Stimulated activated CD8-positive, alpha-beta memory T cell treated with anti-CD3 and anti-CD28 coated beads, Interleukin-2, amount 100 ng/mL, for 48 hours (primary cell): ENCODE results near the gene CBFA2T3.

Experiments
- DNase-seq, 2 donors: peaks; one replicate each; pipeline ENCODE4 v3.0.0-alpha.2; 2020; ENCODE audit warnings: low read depth in 2 of 2

The CBFA2T3 gene

DNA sequence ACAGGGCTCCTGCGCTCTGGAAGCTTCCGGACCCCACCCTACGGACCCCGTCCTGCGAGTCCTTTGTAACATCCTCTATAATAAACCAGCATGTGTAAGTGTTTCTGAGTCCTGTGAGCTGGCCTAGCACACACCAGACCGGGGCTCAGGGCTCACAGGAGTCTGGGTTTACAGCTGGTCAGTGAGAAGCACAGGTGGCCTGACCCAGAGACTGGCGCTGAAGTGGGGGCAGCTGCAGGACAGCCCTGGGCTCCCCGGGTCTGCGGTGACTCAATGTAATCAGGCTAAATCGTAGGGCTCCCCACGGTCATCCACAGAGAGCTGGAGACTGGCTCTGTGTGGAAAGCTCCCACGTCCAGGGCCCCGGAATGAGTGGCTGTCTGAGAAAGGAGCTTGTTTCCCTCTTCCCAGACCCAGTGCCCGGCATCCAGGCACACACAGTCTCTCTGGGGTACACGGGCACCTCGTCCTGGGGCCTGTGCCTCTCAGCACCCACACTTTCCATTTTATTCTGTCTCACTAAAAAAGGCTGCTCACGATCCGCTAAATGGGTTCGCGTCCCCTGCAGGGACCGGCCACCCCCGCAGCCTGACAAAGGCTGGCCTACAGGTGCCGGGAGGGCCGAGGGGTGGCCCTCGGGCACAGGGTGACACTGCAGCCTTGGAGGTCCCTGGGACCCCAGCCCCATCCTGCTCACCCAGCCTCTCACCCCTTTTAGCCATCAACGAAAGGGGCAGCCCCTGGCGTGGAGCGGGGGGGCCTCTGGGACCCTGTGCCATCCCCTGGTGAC lies 18.9 kb upstream of the CBFA2T3 start:
- no peak for DNase-seq

DNA sequence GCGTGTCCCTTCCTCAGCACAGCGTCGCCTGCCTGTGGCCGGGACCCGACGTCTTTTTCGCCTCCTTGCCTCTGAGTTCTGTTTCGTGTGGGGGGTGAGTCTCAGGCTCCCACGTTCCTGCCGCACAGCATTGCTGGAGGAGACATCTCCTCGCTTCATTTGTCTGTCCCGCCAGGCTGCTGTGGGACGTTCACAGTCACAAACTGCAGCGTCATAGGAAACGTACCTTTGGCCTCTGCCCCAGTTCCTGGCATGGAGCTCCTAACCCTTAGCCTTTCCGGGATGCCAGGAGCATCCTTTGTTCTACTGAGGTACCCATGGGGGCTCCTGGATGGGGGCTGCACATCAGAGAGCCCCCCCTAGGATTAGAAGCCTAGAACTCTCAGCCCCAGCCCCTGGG lies 18.2 kb upstream of the CBFA2T3 start:
- no peak for DNase-seq

DNA sequence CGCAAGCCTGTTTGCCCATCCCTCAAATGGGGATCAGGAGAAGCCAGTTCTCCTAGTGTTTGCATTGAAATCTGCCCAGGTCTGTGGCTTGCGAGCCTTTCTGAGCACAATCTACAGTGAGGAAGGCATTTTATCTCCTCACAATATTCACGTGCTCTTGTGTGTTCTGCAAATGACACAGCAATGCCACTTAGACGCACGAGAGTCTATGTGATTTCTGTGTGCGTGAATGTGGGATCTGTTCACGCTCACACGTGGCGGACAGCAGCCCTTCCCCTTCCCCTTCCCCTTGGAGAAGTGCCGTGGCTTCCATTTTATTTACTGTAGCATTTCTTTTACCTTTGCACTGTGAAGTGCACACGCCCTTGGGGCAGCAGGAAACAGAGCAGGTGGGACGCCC lies 17.7 kb upstream of the CBFA2T3 start:
- no peak for DNase-seq

DNA sequence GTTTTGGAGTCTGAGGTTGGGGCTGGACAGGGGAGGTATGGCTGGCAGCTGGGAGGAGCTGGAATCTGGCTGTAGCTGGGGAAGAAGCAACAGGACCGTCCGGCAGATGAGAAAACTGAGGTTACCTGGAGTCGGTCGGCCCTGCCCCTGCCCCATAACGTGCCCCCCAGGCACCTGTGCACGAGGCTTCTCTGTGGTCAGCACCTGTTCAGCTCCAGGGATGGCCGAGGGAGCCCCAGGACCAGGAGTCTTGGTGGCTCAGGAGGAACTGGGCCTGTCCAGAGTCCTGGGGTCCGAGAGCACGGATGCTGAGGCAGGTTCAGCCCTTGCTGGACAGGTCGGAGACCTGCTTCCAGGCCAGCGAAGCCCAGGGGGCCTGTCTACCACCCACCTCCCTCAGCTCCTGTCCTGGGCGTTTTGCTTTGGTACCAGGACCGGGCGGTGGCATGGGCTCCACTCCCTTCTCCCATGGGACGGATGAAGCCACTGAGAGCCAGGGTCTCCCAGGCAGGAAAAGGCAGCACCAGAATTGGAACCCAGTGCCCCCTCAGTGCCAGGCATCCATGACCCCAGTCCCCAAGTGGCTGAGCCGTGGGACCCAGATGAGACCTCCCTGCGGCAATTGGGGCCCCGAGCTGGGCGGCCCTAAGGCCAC lies 17.1 kb upstream of the CBFA2T3 start:
- DNase-seq, result no peak

DNA sequence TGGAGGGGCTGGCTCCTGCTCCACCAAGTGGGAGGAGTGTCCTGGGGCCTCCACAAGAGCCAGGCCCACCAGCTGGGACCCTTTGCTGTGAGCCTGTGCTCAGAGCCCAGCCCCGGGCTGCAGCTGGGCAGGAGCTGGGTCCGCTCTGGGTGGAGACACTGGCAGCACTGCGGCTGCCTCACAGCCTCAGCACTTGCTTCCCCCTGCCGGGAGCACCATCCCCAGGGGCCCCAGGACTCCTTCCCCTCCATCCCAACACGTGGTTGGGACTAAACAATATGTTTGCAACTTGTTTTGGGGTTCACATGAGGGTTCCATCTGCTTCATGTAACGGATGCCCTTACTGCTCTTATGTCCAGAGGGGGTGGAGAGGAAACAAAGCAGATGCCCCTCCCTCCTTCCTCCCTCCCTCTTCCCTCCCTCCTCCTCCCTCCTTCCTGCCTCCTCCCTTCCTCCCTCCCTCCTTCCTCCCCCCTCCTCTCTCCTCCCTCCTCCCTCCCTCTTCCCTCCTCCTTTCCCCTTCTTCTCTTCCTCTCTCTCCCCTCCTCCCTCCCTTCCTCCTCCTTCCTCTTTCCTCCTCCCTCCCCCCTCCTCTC lies 16.3 kb upstream of the CBFA2T3 start:
- no peak for DNase-seq

DNA sequence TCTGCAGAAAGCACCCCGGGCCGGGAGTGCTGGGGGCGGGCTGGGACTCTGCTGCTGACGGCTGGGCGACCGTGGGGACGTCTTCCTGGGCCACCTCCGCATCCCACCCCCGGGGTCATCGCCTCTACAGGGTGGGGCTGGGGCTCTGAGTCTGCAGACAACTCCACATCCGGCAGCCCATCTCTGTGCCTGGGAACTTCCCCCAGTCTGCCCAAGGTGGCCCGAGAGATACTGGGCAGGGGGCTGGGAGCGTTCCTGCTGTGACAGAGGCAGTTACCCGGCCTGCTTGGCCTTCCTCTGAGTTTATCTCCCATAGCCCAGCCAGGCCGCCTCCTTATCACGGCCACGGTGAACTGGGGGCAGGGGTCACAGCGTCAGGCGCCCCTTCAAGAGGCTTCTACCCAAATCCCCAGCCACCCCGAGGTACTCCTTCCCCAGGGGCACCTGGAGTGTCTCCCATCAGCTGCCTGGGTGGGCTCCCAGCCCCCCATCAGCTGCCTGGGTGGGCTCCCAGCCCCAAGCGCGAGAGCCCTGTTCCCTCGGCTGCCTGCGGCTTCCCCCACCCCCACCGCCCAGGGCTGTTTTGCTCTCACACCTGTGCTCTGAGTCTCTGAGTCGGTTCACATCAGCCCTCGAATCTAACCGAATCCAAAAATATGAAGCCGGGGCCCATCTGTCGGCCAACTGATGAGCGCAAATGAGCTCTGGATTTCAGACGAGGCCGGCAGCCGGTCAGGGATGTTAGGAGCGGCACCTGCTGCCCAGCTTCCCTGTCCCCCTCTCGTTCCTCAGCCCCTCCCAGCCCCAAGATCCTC lies 15.6 kb upstream of the CBFA2T3 start:
- DNase-seq, result no peak

DNA sequence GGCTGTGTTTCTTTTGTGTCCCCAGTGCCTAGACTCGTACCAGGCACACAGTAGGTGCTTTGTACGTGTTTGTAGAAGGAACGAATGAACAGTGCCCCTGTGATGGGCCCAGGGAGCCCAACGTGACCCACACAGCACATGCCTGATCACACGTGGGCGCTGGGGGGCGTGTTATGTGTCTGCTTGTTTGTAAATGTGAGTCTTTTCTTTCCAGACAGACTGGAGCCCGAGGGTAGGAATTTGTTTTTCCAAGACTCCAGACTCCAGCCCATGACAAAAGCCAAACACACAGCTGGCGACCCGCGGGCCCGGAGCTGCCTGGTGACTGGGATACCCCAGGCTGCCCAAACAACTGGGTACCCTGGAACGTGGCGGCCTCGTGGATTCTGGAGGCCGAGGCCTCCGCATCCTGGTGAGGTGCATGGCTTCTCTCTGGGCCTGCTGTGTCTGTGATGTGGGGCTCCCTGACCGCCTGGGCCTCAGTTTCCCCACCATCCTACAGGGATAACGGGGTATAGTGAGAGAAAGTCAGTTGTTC lies 14.9 kb upstream of the CBFA2T3 start:
- no peak for DNase-seq

DNA sequence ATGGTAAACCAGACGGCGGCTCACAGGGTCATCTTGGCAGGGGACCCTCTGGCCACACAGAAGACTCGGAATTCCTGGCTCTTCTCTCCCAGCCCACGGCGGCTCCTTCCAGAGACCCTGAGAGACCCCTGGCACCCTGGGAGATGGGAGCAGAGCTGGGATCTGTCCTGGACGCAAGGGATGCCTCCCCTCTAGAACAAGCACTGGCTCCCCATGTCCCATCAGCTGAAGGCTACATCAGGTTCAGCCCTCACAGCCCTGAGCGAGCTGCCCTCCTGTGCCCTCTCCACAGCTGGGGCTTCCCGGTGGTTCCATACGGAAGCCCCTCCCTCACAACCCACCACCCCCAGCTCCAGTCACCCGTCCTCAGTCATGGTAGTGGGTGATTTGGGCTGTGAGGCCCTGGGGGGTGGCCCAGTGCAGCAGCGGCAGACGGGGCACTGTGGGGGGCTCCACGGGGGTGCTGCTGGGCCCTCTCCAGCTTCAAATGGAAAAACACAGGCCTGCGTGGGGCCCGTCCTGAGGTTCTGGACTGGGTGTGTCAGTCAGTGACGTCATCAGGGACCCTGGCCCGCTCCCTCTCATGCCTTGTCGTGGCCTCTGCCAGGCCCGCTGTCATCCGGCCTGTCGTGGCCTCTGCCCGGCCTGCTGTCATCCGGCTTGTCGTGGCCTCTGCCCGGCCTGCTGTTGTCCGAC lies 13.0 kb upstream of the CBFA2T3 start:
- DNase-seq, result no peak

DNA sequence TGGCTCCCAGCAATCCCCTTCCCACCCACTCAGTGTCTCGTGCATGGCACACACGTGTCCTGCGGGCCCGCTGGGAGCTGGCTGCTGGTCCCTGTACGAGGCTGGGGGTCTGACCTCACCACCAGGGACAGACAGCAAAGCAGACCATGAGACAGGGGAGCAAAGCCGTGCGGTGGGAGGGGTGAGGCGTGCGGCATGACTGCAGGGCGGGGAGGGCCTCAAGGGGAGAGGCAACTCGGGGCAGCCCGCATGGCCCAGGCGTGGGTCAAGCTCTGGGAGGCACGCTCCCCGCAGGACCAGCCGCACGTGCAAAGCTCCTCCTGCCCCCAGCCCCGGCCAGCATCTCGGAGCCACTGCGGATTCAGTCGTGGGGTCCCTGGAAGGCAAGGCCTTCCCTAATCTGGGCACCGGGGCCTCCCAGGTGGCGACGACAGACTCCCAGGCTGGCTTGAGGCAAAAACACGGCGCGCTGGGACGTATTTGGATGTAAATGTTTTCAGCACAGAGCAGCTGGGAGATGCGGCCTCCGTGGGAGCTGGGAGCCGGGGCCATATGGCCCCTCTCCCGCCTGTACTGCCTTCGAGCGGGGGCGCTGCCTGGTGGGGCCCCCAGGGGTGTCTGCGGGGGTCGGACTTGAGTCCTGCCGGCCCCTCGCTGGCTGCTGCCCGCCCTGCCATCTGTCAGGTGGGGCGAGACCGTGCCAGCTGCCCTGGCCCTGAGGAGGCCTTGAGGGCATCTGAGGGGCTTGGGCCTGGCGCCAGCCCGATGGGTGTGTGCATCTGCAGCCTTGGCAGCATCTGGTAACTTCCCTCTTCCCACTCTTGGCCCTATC lies 12.2 kb upstream of the CBFA2T3 start:
- DNase-seq, result no peak

DNA sequence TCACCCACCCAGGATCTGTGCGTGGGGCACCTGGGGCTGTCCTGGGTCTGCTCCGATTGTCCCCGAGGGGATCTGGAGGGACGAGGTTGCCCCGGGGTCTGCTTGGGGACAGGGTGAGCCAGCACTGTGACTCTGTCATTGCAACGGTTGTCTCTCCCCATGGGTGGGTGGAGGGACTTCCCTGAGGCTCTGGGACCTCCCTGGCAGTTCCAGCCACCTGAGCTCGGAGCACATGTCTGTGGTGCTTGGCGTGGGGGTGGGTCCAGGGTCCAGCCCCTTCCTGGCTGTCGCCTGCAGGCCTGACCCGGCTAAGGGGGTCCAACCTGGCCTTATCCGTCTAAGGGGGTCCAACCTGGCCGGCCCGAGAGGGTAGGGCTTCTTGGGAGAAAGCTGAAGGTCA lies 8.5 kb upstream of the CBFA2T3 start:
- no peak for DNase-seq

DNA sequence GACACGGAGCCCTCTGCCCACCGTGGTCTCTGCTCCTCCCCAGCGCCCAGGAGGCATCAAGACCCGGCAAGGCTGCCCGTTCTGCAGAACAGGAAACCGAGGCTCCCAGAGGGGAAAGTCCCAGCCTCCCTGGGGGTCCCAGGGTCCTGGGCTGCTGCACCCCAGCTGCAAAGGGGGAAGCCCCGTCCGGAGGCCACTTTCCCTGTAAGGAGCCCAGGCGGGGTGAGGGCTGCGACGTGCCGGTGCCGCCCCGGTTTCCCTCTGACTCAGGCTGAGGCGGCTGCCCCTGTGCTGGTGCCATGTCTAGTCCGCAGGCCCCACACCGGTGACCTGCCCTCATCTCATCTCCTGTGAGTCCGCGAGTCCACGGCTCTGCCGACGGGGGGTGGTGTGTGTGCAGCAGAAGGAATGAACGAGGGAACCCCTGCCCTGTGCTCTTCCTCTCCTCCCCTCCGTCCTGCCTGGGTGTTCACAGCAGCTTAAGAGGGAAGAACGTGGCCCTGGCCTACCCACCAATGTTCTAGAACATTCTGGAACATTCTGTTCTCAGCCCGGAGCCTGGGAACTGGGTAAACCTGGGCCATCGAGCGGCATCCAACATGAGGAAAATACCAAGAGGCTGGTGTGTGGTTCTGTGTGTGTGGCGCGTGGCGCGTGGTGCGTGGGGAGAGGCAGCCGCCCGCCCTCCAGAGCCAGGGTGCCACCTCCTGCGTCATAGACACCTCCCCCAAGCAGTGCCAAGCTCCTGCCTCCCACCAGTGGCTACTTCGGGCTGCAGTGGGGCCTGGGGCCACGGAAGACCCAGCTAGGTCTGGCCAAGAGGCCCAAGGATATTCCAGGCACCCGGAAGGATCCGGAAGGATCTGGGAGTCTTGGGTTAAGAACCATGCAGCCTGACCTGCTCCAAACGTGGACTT lies 7.0 kb upstream of the CBFA2T3 start:
- DNase-seq, result no peak

DNA sequence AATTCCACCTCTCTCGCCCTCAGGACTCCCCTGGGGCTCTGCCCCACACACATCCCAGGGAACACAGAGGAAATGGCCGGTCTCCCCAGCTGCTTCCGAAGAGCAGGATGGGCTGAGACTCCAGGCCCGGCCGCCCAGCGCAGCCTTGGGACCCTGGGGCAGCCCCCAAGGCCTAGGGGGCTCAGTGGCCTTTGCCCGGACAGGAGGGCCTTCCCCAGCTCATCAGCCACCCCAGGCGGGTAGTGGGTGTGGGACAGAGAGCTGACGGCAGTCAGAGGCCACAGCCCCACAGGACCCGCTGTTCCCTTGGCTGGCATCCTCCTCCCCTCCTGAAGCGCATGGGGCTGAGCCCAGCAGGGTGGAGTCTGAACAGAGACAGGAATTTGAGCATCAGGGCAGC lies 6.2 kb upstream of the CBFA2T3 start:
- DNase-seq, result no peak

DNA sequence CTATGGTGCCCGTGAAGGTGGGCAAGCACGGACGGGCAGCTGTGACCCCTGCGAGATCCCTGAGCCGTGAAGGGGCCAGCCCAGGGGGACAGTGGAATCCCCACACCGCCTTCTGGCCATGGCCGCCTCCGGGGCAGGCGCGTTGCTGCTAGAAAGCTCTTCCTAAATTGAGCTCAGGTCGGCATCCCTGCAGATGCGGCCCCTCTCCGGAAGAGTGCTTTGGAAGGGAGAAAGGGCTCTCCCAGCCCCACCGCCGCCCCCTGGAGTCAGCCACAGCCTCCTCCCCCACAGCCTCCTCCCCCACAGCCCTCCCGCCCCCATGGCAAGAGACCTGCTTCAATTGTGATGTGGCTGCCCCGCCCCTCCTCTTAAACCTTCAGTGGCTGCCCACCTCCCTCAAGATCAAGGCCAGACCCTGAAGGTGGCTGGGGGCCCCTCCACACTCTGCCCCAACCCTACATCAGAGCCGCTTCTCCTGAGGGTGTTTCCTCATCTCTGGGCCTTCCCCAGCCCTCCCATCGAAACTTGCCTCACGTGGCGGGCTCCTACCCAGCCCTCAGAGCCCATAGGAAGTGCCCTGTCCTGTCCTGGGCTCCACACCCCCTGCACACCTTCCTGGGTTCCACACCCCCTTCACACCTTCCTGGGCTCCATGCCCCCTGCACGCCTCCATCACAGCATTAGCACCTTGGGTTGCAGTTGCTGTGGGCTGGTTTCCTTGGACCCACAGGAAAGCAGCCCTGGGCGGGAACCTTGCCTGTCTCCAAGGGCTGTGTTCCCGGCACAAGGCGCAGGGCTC lies 5.5 kb upstream of the CBFA2T3 start:
- DNase-seq, result no peak

DNA sequence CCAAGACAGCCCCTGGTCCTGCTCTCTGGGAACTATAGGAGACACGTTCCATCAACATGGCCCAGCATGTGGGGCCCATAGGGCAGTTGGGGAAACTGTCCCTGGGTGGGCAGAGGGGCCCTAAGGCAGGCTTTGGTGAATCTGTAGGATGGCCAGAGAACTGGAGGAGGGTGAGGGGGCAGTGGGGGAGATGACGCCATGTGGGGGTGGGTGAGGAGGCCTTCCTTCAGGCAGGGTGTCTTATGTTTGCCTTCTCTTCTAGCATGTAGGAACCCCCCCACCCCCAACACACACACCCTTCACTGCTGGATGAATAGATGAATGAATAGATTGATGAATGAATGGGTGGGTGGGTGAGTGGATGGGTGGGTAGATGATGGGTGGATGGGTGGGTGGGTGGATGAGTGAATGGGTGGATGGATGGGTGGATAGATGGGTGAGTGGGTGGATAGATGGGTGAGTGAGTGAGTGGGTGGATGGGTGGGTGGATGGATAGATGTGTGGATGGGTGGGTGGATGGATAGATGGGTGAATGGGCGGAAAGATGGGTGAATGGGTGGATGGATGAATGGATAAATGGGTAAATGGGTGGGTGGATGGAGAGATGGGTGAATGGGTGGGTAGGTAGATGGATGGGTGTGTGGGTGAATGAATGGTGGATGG lies 2.5 kb upstream of the CBFA2T3 start:
- no peak for DNase-seq

DNA sequence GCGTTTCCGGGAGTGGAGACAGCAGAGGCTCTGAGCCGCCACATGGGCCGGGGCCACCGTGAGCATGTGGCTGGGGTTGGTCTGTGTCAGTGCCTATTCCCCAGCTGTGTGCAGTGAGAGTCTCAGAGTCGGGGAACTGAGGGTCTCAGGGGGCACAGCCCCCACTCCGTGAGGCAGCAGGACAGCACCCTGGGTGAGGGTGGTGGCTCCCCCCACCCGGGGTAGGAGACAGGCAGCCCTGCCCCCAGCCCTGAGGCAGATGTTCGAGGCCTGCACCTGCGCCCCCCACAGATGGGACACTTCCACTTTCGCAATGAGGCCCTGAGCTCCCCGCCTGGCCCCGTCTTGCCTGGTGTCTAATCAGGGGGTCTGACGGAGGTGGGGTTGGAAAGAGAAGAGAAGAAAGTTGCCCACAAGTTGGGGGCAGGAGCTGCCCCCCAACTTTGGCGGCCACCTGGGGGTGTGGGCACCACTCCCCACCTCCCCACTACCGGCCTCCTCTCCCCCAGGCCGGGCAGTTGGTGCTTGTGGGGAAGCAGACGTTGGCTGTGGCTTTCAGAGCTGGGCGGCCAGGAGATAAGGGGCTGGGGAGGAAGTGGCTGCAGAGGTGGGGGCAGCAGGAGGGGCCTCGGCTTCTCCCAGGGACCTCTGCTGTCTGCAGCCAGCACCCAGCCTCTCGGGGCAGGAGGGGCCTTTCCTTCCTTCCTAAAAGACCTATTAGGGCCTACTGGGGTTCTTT lies 1.8 kb upstream of the CBFA2T3 start:
- no peak for DNase-seq

DNA sequence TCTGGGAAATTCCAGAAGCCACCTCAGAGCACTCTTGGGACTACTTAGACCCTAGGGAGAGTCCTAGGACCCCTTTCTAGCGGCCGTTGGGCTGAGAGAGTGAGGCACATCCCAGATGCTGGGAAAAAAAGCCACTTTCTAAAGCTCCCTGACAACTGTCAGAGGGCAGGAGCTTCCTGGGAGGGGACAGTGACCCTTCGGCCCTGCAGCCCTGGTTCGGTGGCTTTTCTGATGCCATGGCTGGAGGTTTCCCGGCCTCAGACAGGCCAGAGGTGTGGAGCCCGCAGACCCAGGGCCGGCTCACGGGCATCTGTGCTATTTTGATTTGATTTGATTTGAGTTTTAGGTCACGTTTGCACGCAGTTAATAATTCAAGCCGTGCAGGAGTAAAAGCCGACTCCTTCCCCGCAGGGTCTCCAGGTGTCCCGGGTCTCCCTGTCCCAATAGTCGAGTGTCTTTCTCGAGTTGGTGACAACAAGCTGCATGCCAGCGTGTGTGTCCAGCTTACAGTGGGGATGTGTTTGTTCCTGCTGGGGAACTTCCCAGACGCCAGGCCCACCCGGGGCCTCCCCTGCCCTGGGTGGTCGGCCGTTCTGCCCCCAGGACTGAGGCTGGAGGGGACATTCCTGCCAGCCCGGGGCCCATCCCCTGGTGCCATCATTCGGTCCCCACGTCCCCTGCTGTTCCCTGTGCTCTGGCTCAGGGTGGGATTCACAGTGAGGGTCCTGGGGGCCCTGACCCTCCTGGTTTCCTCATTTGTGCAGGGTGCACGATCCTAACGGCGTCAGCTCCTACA lies 1.0 kb upstream of the CBFA2T3 start:
- no peak for DNase-seq
